GOT3 (cell line): ENCODE results near the gene GOLGA2.
"Not testable (repeated sequence)": the region's sequence is repeated elsewhere in the genome, so short reads cannot be mapped to it uniquely, and the experiment has no call there.

Source experiments
- DNase-seq: peaks from one replicate; lab custom pipeline; 2025; ENCODE audit warnings: mixed read lengths; lab: John Stamatoyannopoulos, UW

The GOLGA2 gene

GRCh38 chr9:128294142-128294541 lies 18.3 kb upstream of the GOLGA2 start:
- no peak for DNase-seq

- no peak for DNase-seq
Observed at GRCh38 chr9:128293091-128293490, 17.3 kb upstream of the GOLGA2 start.

GRCh38 chr9:128292009-128292408 lies 16.2 kb upstream of the GOLGA2 start:
- DNase-seq: no peak

GRCh38 chr9:128288273-128289004 lies 12.6 kb upstream of the GOLGA2 start:
- no peak for DNase-seq

- DNase-seq: no peak
Observed at GRCh38 chr9:128286440-128286839, 10.6 kb upstream of the GOLGA2 start.

GRCh38 chr9:128285033-128285784 lies 9.4 kb upstream of the GOLGA2 start:
- DNase-seq: no peak

- DNase-seq: no peak
Observed at GRCh38 chr9:128282500-128282899, 6.7 kb upstream of the GOLGA2 start.

GRCh38 chr9:128280084-128280622 lies 4.3 kb upstream of the GOLGA2 start:
- no peak for DNase-seq

GRCh38 chr9:128279088-128280073 lies 3.6 kb upstream of the GOLGA2 start:
- DNase-seq: not testable (repeated sequence)

- DNase-seq: no peak
Observed at GRCh38 chr9:128276574-128277270, 915 bp upstream of the GOLGA2 start.

GRCh38 chr9:128276008-128276573 lies 284 bp upstream of the GOLGA2 start, which contains the start of gene SWI5:
SWI5 (plus strand) TSS chr9:128276276.
- peak; percentile 89 for DNase-seq

GRCh38 chr9:128274245-128274644 lies 1.6 kb downstream of the GOLGA2 start:
- no peak for DNase-seq

GRCh38 chr9:128271512-128271911 lies 4.3 kb downstream of the GOLGA2 start:
- no peak for DNase-seq

- no peak for DNase-seq
Observed at GRCh38 chr9:128271112-128271511, 4.7 kb downstream of the GOLGA2 start.

- no peak for DNase-seq
Observed at GRCh38 chr9:128266868-128267590, 8.8 kb downstream of the GOLGA2 start.

GRCh38 chr9:128265348-128265847 lies 10.4 kb downstream of the GOLGA2 start:
- DNase-seq: no peak

- no peak for DNase-seq
Observed at GRCh38 chr9:128262687-128263086, 13.1 kb downstream of the GOLGA2 start.

GRCh38 chr9:128260340-128260739 lies 15.5 kb downstream of the GOLGA2 start:
- no peak for DNase-seq

- no peak for DNase-seq
Observed at GRCh38 chr9:128259156-128259555, 16.7 kb downstream of the GOLGA2 start.

GRCh38 chr9:128258326-128258725 lies 17.5 kb downstream of the GOLGA2 start:
- no peak for DNase-seq
